D721Med (cell line): Measurements from ENCODE around the gene SOX18.

ENCODE experiments used
- DNase-seq: peaks from one replicate; pipeline ENCODE4 v3.0.0; 2011; ENCODE audit warnings: low spot score; ENCODE audit not compliant: insufficient read length
- FAIRE-seq: peaks from 2 replicates; lab custom pipeline; 2011; peaks lifted over from hg19 to GRCh38; lab: Jason Lieb, UNC
- TF ChIP-seq, protein P1 (sequence below): IDR thresholded peaks from 2 replicates; pipeline ENCODE4 v1.5.1; 2012; ENCODE audit warnings: mild to moderate bottlenecking, control low read depth; ENCODE audit not compliant: insufficient read depth; ENCODE audit errors: missing control alignments

Gene SOX18

DNA sequence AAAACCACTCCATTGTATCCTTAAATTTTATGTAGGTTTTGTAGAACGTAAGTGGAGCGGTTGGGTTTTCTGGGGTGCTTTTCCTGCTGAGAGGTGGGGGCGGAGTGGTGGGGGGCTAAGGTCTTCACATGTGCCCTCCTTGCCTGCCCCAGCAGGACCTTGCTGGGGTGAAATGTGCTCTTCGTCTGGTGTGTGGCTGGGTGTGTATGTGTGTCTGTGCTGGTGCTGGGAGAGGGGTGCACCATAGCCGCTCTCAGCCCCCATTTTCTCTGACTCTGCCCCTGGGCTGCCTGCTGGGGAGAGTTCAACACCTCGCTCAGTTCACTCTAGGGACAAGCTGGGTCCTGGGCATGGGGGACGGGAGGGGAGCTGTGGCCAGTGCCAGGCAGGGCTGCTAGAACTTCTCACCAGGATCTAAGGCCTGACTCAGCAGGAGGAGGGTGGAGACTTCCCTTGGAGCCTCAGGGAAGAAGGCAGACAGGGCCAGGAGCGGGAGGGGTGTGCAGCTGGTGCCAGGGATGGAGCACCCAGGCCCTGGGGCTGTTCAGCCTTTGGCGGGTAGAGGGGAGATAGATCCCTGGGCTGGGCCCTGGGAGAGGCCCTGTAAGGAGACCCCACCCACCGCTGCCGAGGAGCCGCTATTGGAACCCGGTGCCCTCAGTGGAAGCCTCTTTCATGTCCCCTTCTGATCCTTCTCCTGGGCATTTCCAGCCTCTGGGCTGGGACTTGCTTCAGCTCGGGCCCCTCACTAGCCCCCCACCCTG, 4.8 kb downstream of the SOX18 start:
- TF ChIP-seq, protein P1, sequence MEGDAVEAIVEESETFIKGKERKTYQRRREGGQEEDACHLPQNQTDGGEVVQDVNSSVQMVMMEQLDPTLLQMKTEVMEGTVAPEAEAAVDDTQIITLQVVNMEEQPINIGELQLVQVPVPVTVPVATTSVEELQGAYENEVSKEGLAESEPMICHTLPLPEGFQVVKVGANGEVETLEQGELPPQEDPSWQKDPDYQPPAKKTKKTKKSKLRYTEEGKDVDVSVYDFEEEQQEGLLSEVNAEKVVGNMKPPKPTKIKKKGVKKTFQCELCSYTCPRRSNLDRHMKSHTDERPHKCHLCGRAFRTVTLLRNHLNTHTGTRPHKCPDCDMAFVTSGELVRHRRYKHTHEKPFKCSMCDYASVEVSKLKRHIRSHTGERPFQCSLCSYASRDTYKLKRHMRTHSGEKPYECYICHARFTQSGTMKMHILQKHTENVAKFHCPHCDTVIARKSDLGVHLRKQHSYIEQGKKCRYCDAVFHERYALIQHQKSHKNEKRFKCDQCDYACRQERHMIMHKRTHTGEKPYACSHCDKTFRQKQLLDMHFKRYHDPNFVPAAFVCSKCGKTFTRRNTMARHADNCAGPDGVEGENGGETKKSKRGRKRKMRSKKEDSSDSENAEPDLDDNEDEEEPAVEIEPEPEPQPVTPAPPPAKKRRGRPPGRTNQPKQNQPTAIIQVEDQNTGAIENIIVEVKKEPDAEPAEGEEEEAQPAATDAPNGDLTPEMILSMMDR, result no peak
- DNase-seq (no peak), FAIRE-seq (no peak)

DNA sequence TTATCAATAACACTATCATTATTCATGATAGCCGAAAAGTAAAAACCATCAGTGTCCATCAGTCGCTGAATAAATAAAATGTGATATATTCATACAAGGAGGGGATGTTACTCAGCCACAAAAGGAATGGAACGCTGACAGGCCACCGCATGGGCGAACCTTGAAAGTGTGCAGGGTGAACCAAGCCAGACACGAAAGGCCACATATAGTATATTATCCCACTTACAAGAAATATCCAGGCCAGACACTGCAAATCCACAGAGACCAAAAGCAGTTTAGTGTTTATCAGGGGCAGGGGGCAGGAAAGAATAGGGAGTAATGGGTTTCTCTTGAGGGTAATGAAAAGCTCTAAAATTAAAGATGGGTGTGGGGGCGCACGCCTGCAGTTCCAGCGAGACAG, 5.7 kb downstream of the SOX18 start:
- FAIRE-seq, result no peak
- TF ChIP-seq, protein P1, result no peak
- DNase-seq, result no peak

DNA sequence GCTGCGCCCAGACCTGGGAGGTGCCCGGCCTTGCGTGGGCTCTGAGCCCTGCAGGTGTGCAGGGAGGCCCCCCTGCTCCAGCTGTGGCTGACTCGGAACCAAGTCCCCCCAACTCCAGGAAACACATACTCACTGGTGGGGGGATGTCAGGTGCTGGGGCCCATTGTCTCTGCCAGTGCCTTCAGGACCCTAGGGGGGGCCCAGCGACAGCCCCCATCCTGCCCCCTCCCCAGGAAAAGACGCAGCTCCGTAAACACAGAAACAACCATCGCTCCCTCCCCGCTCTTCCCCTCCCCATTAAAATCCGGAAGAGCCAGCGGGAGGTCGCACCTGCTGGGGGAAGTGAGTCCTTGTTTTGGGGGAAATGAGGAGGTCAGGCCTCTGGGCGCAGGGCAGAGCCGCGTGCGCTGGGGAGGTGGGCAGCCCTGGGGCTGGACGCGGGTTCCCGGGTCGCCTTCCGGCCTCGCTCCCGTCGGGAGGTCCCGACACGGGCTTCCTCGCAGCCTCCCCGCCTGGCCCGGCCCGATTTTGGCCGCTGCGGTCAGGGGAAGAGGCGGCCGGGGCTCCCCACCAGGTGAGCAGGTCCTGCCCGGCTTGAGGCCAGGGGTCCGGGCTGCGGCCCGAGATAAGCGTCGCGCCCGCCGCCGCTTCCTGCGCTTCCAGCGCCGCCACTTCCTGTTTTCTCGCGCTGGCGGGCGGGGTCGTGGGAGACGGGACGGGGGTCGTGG, 7.2 kb downstream of the SOX18 start:
- FAIRE-seq (no peak), DNase-seq (no peak)
- TF ChIP-seq, protein P1, result no peak

DNA sequence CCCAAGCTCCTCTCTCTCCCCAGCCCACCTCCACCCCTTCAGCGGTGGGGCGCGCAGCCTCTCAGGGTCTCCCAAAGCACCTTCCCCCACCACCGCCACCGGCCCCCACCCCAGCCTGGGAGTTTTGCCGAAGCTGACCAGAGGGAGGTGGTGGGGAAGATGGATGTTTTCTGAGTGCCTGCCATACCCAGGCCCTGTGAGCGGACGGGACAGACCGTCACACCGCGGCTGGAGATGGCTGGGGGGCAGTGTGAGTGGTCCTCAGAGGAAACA, 7.7 kb downstream of the SOX18 start:
- no peak for FAIRE-seq
- TF ChIP-seq, protein P1, result no peak

DNA sequence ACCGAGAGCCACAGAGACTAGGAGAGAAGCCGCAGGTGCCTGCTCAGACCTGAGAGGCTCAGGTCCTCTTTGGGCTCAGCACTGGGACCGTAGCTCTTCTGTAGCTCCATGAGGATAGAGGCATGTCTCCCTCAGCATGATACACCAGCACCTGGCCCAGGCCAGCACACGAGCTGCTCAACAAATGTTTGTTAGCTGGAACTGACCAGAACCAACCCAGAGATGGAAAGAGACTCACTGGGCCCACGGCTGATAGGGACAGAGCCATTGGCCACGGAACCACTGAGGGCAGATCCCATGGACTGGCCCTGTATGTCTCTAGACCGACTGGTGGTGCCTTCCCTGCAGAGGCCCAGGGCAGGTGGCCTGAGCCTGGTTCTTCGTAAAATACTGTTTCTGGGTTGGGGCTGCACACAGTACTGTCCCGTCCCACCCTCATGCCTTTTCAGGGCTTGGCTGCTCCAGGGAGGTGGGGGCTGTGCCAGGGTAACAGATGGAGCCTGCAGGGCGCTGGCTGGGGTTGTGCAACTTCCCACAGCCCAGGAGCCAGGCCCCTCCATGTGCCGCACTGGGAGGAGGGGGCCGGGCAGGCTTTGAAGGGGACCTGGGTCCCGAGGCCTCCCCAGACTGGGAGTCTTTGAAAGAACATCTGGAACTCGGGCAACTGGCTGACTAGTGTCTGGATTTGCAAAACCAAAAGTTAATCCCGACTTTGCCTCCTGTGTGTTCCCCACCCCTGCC, 8.2 kb downstream of the SOX18 start:
- TF ChIP-seq, protein P1, result no peak
- no peak for FAIRE-seq
- no peak for DNase-seq

More for the DNA sequence above, 7.7 kb downstream of the SOX18 start:
- DNase-seq, result no peak

DNA sequence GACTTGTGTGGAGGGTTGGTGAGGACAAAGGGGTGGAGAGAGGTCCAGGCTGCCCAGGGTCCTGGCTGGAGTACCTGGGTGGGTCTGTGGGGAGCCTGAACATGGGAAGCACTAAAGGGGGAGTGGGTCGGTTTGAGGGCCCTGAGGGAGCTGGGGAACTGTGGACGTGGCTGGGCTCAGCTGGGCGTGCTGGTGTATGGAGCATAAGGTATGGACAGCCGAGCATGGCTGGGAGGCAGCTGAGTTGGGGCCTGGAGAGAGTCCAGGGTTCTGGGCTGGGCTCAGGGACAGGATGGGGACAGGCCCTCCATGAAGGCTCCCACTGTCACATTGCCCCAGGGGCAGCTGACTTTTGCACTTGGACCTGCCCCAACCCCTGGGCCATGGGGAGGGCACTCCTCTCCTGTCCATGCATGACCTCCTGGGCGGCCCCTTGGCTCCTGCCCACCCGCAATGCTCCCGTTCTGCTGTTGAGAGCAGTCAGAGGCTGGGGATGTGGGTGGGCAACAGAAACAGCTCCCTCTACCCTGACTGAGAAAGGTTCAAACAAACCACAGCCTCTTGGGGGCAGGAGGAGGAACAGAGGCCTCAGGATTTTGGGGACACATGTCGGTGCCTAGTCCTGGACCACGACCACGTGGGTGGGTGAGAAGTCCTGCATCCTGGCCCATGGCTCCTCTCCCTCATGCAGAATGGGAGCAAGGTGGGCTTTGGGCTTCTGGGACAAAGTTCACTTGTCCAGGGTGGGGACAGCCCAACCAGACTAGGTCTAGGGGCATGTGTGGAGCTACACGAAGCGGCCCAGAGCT, 9.0 kb downstream of the SOX18 start:
- TF ChIP-seq, protein P1, result no peak
- FAIRE-seq (no peak), DNase-seq (no peak)
